ENCODE results near the gene SERINC5. TPM values are rescaled to one million over a fixed set of nuclear protein-coding genes. Genes with fewer than 3 reads are reported as not detected.

SERINC5 gene
- total and polyA plus RNA-seq, 12 donors = 2.3 to 21.9 (median 14.8) TPM

GRCh38 chr5:80109646-80110478 lies 146.0 kb downstream of the SERINC5 start:
- Histone ChIP-seq H3K27me3 (no peaks in the 10 kb centered on the region), H3K27ac (peak overlapping the region in 7 of 10 donors; percentile 25 to 77 (median 62)), H3K9me3 (no peaks in the 10 kb centered on the region), H3K4me3 (peak overlapping the region in 2 of 10 donors; percentile 12 to 22), H3K36me3 (no peaks in the 10 kb centered on the region), H3K4me1 (peaks cover 0 to 33% (median 14%) of the 10 kb centered on the region in 9 donors)
- DNase-seq (peak; percentile 59 to 79), ATAC-seq (peak; percentile 86 to 97 (median 92))
- WGBS, 2 donors = 34 to 42% methylated on average over 9 of the region's 9 CpGs
- no peak for TF ChIP-seq CTCF (IDR thresholded peaks at IDR 0.05)
- intact Hi-C loops (cut with DNase I) = loop anchor here in 1 of 10 donors (5.0 kb wide), 1 partner anchor 147 kb away; the partner anchor contains the start of gene SERINC5

- H3K9me3 ChIP-seq = no peaks in the 10 kb centered on the region
- peaks cover 0 to 35% (median 17%) of the 10 kb centered on the region in 9 donors for H3K4me1 ChIP-seq
- WGBS, 2 donors = 71 to 80% methylated on average over 5 of the region's 5 CpGs
- TF ChIP-seq CTCF (IDR thresholded peaks at IDR 0.05) = no peak
- no peak for DNase-seq
- no peak overlapping the region for H3K27ac ChIP-seq
- no peak for ATAC-seq
- no peak overlapping the region for H3K4me3 ChIP-seq
- intact Hi-C loops (cut with DNase I) = loop anchor here in 1 of 10 donors (5.0 kb wide), 1 partner anchor 150 kb away; the partner anchor contains the start of gene SERINC5
- no peaks in the 10 kb centered on the region for H3K36me3 ChIP-seq
- no peaks in the 10 kb centered on the region for H3K27me3 ChIP-seq
These were observed 148.9 kb downstream of the SERINC5 start for GRCh38 chr5:80106916-80107315.

- Histone ChIP-seq H3K9me3 (no peaks in the 10 kb centered on the region), H3K27ac (peak overlapping the region in 2 of 10 donors; percentile 2 to 22), H3K4me1 (peaks cover 0 to 35% (median 17%) of the 10 kb centered on the region in 9 donors), H3K36me3 (no peaks in the 10 kb centered on the region), H3K4me3 (no peak overlapping the region), H3K27me3 (no peaks in the 10 kb centered on the region)
- intact Hi-C loops (cut with DNase I) = loop anchor here in 1 of 10 donors (5.0 kb wide), 1 partner anchor 151 kb away; the partner anchor contains the start of gene SERINC5
- 74 to 77% methylated on average over 7 of the region's 7 CpGs for WGBS, 2 donors
- no peak for TF ChIP-seq CTCF (IDR thresholded peaks at IDR 0.05)
- ATAC-seq = peak in 5 of 8 donors; percentile 10 to 44 (median 23)
- no peak for DNase-seq
These were observed 150.0 kb downstream of the SERINC5 start for GRCh38 chr5:80105698-80106439.

GRCh38 chr5:80103371-80103770 lies 152.5 kb downstream of the SERINC5 start:
- intact Hi-C loops (cut with DNase I) = loop anchor here in 1 of 10 donors (5.0 kb wide), 1 partner anchor 159 kb away; no protein-coding TSS in a partner anchor
- Histone ChIP-seq H3K27me3 (no peaks in the 10 kb centered on the region), H3K9me3 (no peaks in the 10 kb centered on the region), H3K27ac (no peak overlapping the region), H3K4me3 (no peak overlapping the region), H3K4me1 (peaks cover 0 to 18% (median 4%) of the 10 kb centered on the region in 9 donors), H3K36me3 (no peaks in the 10 kb centered on the region)
- DNase-seq = no peak
- no peak for ATAC-seq
- no peak for TF ChIP-seq CTCF (IDR thresholded peaks at IDR 0.05)
- 86 to 90% methylated on average over 6 of the region's 6 CpGs for WGBS, 2 donors
